H9 (cell line): ENCODE measurements around the gene SPTBN2. TPM values are rescaled to one million over a fixed set of nuclear protein-coding genes. Genes with fewer than 3 reads are reported as not detected.

Experiments
- DNase-seq: peaks from one replicate; pipeline ENCODE4 v3.0.0-alpha.2; 2017
- H2AFZ ChIP-seq: one replicate; pipeline ENCODE4 v1.6.1; 2013; ENCODE audit warnings: mild to moderate bottlenecking, low read length, control low read depth, moderate library complexity
- H2AK5ac ChIP-seq: 2 replicates; pipeline ENCODE4 v1.6.1; 2013; ENCODE audit warnings: low read length, control low read depth, mixed read lengths; ENCODE audit not compliant: insufficient read length
- H2BK120ac ChIP-seq: one replicate; pipeline ENCODE4 v1.6.1; 2013; ENCODE audit warnings: low read depth, mild to moderate bottlenecking, low read length, control low read depth, inconsistent platforms; ENCODE audit not compliant: poor library complexity, severe bottlenecking
- H2BK12ac ChIP-seq: 2 replicates; pipeline ENCODE4 v1.6.1; 2013; ENCODE audit warnings: low read length, control low read depth, mixed read lengths, low read depth; ENCODE audit not compliant: insufficient read length
- H2BK15ac ChIP-seq: 2 replicates; pipeline ENCODE4 v1.6.1; 2013; ENCODE audit warnings: low read depth, low read length, control low read depth
- H2BK20ac ChIP-seq: one replicate; pipeline ENCODE4 v1.6.1; 2013; ENCODE audit warnings: low read depth, mild to moderate bottlenecking, low read length, control low read depth, inconsistent platforms; ENCODE audit not compliant: poor library complexity, severe bottlenecking
- H2BK5ac ChIP-seq: 2 replicates; pipeline ENCODE4 v1.6.1; 2013; ENCODE audit warnings: low read length, control low read depth, mixed read lengths; ENCODE audit not compliant: insufficient read length
- H3K14ac ChIP-seq: 2 replicates; pipeline ENCODE4 v1.6.1; 2013; ENCODE audit warnings: low read length, control low read depth; ENCODE audit not compliant: insufficient read depth
- H3K18ac ChIP-seq: 2 replicates; pipeline ENCODE4 v1.6.1; 2013; ENCODE audit warnings: low read depth, mild to moderate bottlenecking, mixed read lengths, low read length, control low read depth; ENCODE audit not compliant: insufficient read length
- H3K23ac ChIP-seq: 2 replicates; pipeline ENCODE4 v1.6.1; 2013; ENCODE audit warnings: low read length, control low read depth, mixed read lengths, low read depth; ENCODE audit not compliant: insufficient read length
- H3K23me2 ChIP-seq: 2 replicates; pipeline ENCODE4 v1.6.1; 2013; ENCODE audit warnings: low read depth, mild to moderate bottlenecking, mixed read lengths, low read length, control low read depth; ENCODE audit not compliant: insufficient read length, poor library complexity, severe bottlenecking
- H3K27ac ChIP-seq: 2 replicates; pipeline ENCODE4 v1.5.1; 2013; ENCODE audit warnings: low read length, control low read depth, mixed read lengths, low read depth; ENCODE audit not compliant: insufficient read length
- H3K27me3 ChIP-seq: 2 replicates; pipeline ENCODE4 v1.6.1; 2013; ENCODE audit warnings: low read length, control low read depth, inconsistent platforms; ENCODE audit not compliant: insufficient read depth
- H3K4ac ChIP-seq: 2 replicates; pipeline ENCODE4 v1.6.1; 2013; ENCODE audit warnings: low read depth, mild to moderate bottlenecking, control low read depth, inconsistent platforms, low read length, moderate library complexity
- H3K4me1 ChIP-seq: 2 replicates; pipeline ENCODE4 v1.6.1; 2013; ENCODE audit warnings: low read length, control low read depth, inconsistent platforms; ENCODE audit not compliant: insufficient read depth
- H3K4me2 ChIP-seq: 2 replicates; pipeline ENCODE4 v1.6.1; 2013; ENCODE audit warnings: low read length, control low read depth, mixed read lengths; ENCODE audit not compliant: insufficient read length, insufficient read depth
- H3K56ac ChIP-seq: 2 replicates; pipeline ENCODE4 v1.6.1; 2013; ENCODE audit warnings: low read depth, mild to moderate bottlenecking, mixed read lengths, low read length, control low read depth; ENCODE audit not compliant: insufficient read length
- H3K79me1 ChIP-seq: 2 replicates; pipeline ENCODE4 v1.6.1; 2013; ENCODE audit warnings: low read depth, mild to moderate bottlenecking, moderate library complexity, low read length, control low read depth, inconsistent platforms; ENCODE audit not compliant: insufficient read depth, poor library complexity, severe bottlenecking
- H3K79me2 ChIP-seq: 2 replicates; pipeline ENCODE4 v1.6.1; 2013; ENCODE audit warnings: low read length, control low read depth, inconsistent platforms; ENCODE audit not compliant: insufficient read depth
- H3K9ac ChIP-seq: 2 replicates; pipeline ENCODE4 v1.6.1; 2013; ENCODE audit warnings: low read length, control low read depth, mixed read lengths; ENCODE audit not compliant: insufficient read length; ENCODE audit errors: extremely low read depth
- H3K9me3 ChIP-seq: one replicate; pipeline ENCODE4 v1.6.1; 2013; ENCODE audit warnings: low read depth, low read length, inconsistent platforms; ENCODE audit not compliant: control insufficient read depth
- H3T11ph ChIP-seq: one replicate; pipeline ENCODE4 v1.6.1; 2013; ENCODE audit warnings: mild to moderate bottlenecking, low read length, control low read depth, inconsistent platforms
- H4K20me1 ChIP-seq: one replicate; pipeline ENCODE4 v1.6.1; 2013; ENCODE audit not compliant: control insufficient read depth, insufficient read length, insufficient read depth
- H4K5ac ChIP-seq: 2 replicates; pipeline ENCODE4 v1.6.1; 2013; ENCODE audit warnings: low read depth, mild to moderate bottlenecking, mixed read lengths, low read length, control low read depth; ENCODE audit not compliant: insufficient read length
- H4K8ac ChIP-seq: replicated peaks from 2 replicates; pipeline ENCODE4 v1.6.1; 2013; ENCODE audit warnings: low read length, control low read depth, mixed read lengths, low read depth; ENCODE audit not compliant: insufficient read length
- H4K91ac ChIP-seq: 2 replicates; pipeline ENCODE4 v1.6.1; 2013; ENCODE audit warnings: low read depth, mild to moderate bottlenecking, moderate library complexity, mixed read lengths, low read length, control low read depth; ENCODE audit not compliant: insufficient read length
- H3K27ac Mint-ChIP-seq, 3 experiments: 2 replicates in 2 of 3; 3 replicates in 1 of 3; pipeline ENCODE4 v1.8.0; 2020 to 2021; ENCODE audit warnings: mixed read lengths in 3 of 3, mild to moderate bottlenecking in 1 of 3, moderate library complexity in 1 of 3
- H3K27me3 Mint-ChIP-seq: 2 replicates; pipeline ENCODE4 v1.8.0; 2021; ENCODE audit warnings: low read depth, mild to moderate bottlenecking, moderate library complexity, mixed read lengths
- H3K36me3 Mint-ChIP-seq, 3 experiments: 2 replicates in 2 of 3; 3 replicates in 1 of 3; pipeline ENCODE4 v1.8.0; 2020 to 2021; ENCODE audit warnings: low read depth in 3 of 3, mixed read lengths in 3 of 3; ENCODE audit not compliant: insufficient read depth in 1 of 3
- H3K4me1 Mint-ChIP-seq, 2 experiments: 2 replicates each; pipeline ENCODE4 v1.8.0; 2020; ENCODE audit warnings: mixed read lengths in 2 of 2
- H3K4me3 Mint-ChIP-seq, 2 experiments: 2 replicates in 1 of 2; 3 replicates in 1 of 2; pipeline ENCODE4 v1.8.0; 2020 to 2021; ENCODE audit warnings: mild to moderate bottlenecking in 2 of 2, mixed read lengths in 2 of 2, moderate library complexity in 1 of 2
- H3K9me3 Mint-ChIP-seq, 2 experiments: 2 replicates in 1 of 2; 3 replicates in 1 of 2; pipeline ENCODE4 v1.8.0; 2020; ENCODE audit warnings: mild to moderate bottlenecking in 2 of 2, mixed read lengths in 2 of 2, moderate library complexity in 1 of 2
- CTCF ChIP-seq: fragments of 200-600 bp; sonication (generic); conservative IDR thresholded peaks from 3 replicates; pipeline ENCODE4 v1.8.0; 2021; ENCODE audit warnings: antibody characterized with exemption, mild to moderate bottlenecking
- WGBS: extraction: QIAGEN DNeasy Blood & Tissue Kit; methylation state at CpG from one replicate; pipeline ENCODE4 v1.1.7; 2013; ENCODE audit warnings: missing lambda C conversion rate, low lambda C conversion rate, mixed read lengths; ENCODE audit not compliant: insufficient read length; ENCODE audit errors: extremely low coverage; 5-methylcytosine and 5-hydroxymethylcytosine counted together
- total RNA-seq: library from RNA; stranded (reverse); gene quantifications from 2 replicates; pipeline ENCODE4 v1.2.1, GENCODE V29; 2021

The SPTBN2 gene
- total RNA-seq, 1 experiment from 2014 or later, result 80.4 TPM

- Histone ChIP-seq H4K91ac (no peak overlapping the region), H3K14ac (no peak overlapping the region), H3K18ac (no peak overlapping the region), H3K9me3 (no peaks in the 10 kb centered on the region), H3K27ac (no peak overlapping the region), H2BK120ac (no peak overlapping the region), H3K79me2 (no peaks in the 10 kb centered on the region), H3K4me1 (no peaks in the 10 kb centered on the region), H3K27me3 (no peaks in the 10 kb centered on the region), H3K4me2 (no peak overlapping the region), H3K4ac (no peak overlapping the region), H3T11ph (no peak overlapping the region), H3K9ac (no peak overlapping the region), H3K23me2 (no peaks in the 10 kb centered on the region), H3K79me1 (no peaks in the 10 kb centered on the region), H3K56ac (no peak overlapping the region), H4K20me1 (no peaks in the 10 kb centered on the region), H2BK5ac (no peak overlapping the region), H3K23ac (no peak overlapping the region), H2BK20ac (no peak overlapping the region), H4K8ac (no peak overlapping the region), H4K5ac (no peak overlapping the region), H2AFZ (no peak overlapping the region), H2BK15ac (no peak overlapping the region), H2AK5ac (no peak overlapping the region), H2BK12ac (no peak overlapping the region)
- H3K27me3 Mint-ChIP-seq, result no peaks in the 10 kb centered on the region
- peaks cover 22 to 90% (median 90%) of the 10 kb centered on the region in 3 experiments; a peak in 6 of 7 replicates for H3K36me3 Mint-ChIP-seq
- no peak overlapping the region for H3K27ac Mint-ChIP-seq
- no peak for TF ChIP-seq CTCF
- no peak overlapping the region for H3K4me3 Mint-ChIP-seq
- H3K9me3 Mint-ChIP-seq, result no peaks in the 10 kb centered on the region; a peak in 1 of 5 replicates
- WGBS, result no CpG with 5 or more reads among the region's 6 CpGs
- DNase-seq, result no peak
- peaks cover 5 to 8% of the 10 kb centered on the region in 2 experiments; a peak in 1 of 4 replicates for H3K4me1 Mint-ChIP-seq
Measured at GRCh38 chr11:66697988-66698387, 31.0 kb downstream of the SPTBN2 start.
